Measurements from ENCODE around the gene LTBR. TPM values are rescaled to one million over a fixed set of nuclear protein-coding genes. Genes with fewer than 3 reads are reported as not detected.

Gene LTBR
- total and polyA plus RNA-seq, 10 of the 15 experiments (the other 5 are each of a cell fraction or from before 2014, with no cell fraction given), result 0.24 to 0.44 TPM; not detected in 8

- TF ChIP-seq SMAD5 (IDR thresholded peaks at IDR 0.05; ENCODE audit: low read depth), result peak; percentile 16; the same call in 1 of the 2 replicates
- TF ChIP-seq IRF4 (IDR thresholded peaks at IDR 0.05; ENCODE audit: low read depth, low read length), result peak; percentile 42; the same call in 1 of the 2 replicates
- no peak for TF ChIP-seq NR2C1 (IDR thresholded peaks at IDR 0.05)
- TF ChIP-seq NRF1 (conservative IDR thresholded peaks at IDR 0.05; ENCODE audit: low read depth, low read length), result no peak
- no peak for TF ChIP-seq CBX5 (IDR thresholded peaks at IDR 0.05; ENCODE audit: low read depth)
- TF ChIP-seq CEBPB (IDR thresholded peaks at IDR 0.05; ENCODE audit: borderline replicate concordance in 1 of 2, low read depth in 2 of 2, low read length in 2 of 2), result 0 out of 4 replicates have a peak, but pooled peaks of 1 of the 2 experiments have one; percentile 34
- TF ChIP-seq BMI1 (IDR thresholded peaks at IDR 0.05; ENCODE audit: borderline replicate concordance), result peak; percentile 98
- TF ChIP-seq ESRRA (IDR thresholded peaks at IDR 0.05; ENCODE audit: low read length), result no peak
- TF ChIP-seq TBL1XR1 (IDR thresholded peaks at IDR 0.05; ENCODE audit: low read depth, low read length), result 0 out of 2 replicates have a peak, but pooled peaks have one; percentile 65
- TF ChIP-seq ATF7 (IDR thresholded peaks at IDR 0.05; ENCODE audit: low read depth), result peak; percentile 57
- TF ChIP-seq JUNB (IDR thresholded peaks at IDR 0.05), result peak; percentile 75
- TF ChIP-seq, protein P1, sequence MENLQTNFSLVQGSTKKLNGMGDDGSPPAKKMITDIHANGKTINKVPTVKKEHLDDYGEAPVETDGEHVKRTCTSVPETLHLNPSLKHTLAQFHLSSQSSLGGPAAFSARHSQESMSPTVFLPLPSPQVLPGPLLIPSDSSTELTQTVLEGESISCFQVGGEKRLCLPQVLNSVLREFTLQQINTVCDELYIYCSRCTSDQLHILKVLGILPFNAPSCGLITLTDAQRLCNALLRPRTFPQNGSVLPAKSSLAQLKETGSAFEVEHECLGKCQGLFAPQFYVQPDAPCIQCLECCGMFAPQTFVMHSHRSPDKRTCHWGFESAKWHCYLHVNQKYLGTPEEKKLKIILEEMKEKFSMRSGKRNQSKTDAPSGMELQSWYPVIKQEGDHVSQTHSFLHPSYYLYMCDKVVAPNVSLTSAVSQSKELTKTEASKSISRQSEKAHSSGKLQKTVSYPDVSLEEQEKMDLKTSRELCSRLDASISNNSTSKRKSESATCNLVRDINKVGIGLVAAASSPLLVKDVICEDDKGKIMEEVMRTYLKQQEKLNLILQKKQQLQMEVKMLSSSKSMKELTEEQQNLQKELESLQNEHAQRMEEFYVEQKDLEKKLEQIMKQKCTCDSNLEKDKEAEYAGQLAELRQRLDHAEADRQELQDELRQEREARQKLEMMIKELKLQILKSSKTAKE (IDR thresholded peaks at IDR 0.05; ENCODE audit: low read depth, poor library complexity, severe bottlenecking), result peak; percentile 92
- no peak for TF ChIP-seq RELA (IDR thresholded peaks at IDR 0.05; ENCODE audit: borderline replicate concordance, partially characterized antibody)
- no peak for TF ChIP-seq ZBTB4 (CRISPR knock-in tag; IDR thresholded peaks at IDR 0.05)
- peak; percentile 98 for TF ChIP-seq PAX5 (IDR thresholded peaks at IDR 0.05; ENCODE audit: borderline replicate concordance, low read depth, low read length)
- no peak for TF ChIP-seq NFYB (IDR thresholded peaks at IDR 0.05; ENCODE audit: insufficient read depth, low read depth, low read length)
- TF ChIP-seq CREB1 (IDR thresholded peaks at IDR 0.05; ENCODE audit: low read depth), result 0 out of 2 replicates have a peak, but pooled peaks have one; percentile 18
- 0 out of 3 replicates have a peak, but pooled peaks have one; percentile 19 for TF ChIP-seq POU2F2 (IDR thresholded peaks at IDR 0.05; ENCODE audit: borderline replicate concordance, low read depth, low read length)
- no peak; the same call in 1 of the 2 replicates for TF ChIP-seq ZNF207 (IDR thresholded peaks at IDR 0.05; ENCODE audit: borderline replicate concordance)
- TF ChIP-seq STAT3 (IDR thresholded peaks at IDR 0.05; ENCODE audit: low read depth, low read length), result no peak
- TF ChIP-seq PRDM15 (CRISPR knock-in tag; IDR thresholded peaks at IDR 0.05), result no peak
- TF ChIP-seq RB1 (IDR thresholded peaks at IDR 0.05; ENCODE audit: borderline replicate concordance), result no peak; the same call in 1 of the 2 replicates
Measured at GRCh38 chr12:6426882-6427671, 43.1 kb downstream of the LTBR start (continued).

All from GM12878 (cell line).